A673 (cell line): ENCODE data around the gene LRRC2.

Experiments
- CTCF ChIP-seq: fragments of 300-800, 200-600 bp; sonication (generic); conservative IDR thresholded peaks from 2 replicates; pipeline ENCODE4 v1.5.1; 2017; ENCODE audit warnings: low read depth, mild to moderate bottlenecking, antibody characterized with exemption, low read length, moderate library complexity, mixed read lengths
- EZH2 ChIP-seq: fragments of 200-600 bp; sonication (generic); IDR thresholded peaks from 2 replicates; pipeline ENCODE4 v1.6.1; 2017; ENCODE audit warnings: borderline replicate concordance, low read depth, mild to moderate bottlenecking, mixed read lengths, antibody characterized with exemption, low read length; ENCODE audit not compliant: poor library complexity, severe bottlenecking

GRCh38 chr3:46490338-46491084, 75.6 kb downstream of the LRRC2 start:
- TF ChIP-seq CTCF, result no peak
- TF ChIP-seq EZH2, result no peak
